Left colon (tissue), 2 donors: ENCODE results near the gene ZNF225. TPM values are rescaled to one million over a fixed set of nuclear protein-coding genes. Genes with fewer than 3 reads are reported as not detected.
A peak's percentile ranks its signal among the peaks of the same experiment; 100 is the strongest.
"Not testable (repeated sequence)": the region's sequence is repeated elsewhere in the genome, so short reads cannot be mapped to it uniquely, and the experiment has no call there.

Source experiments
- ATAC-seq: fragments of 200-7000 bp; cut with Tn5 transposase; one replicate; pipeline ENCODE4 v1.9.1; 2020; ENCODE audit warnings: mild to moderate bottlenecking, moderate library complexity
- DNase-seq, 2 donors: peaks; one replicate each; pipeline ENCODE4 v3.0.0-alpha.2; 2020
- intact Hi-C, 2 donors: fragments of 100-400 bp; cut with DNase I in 1 of 2; cut with micrococcal nuclease in 1 of 2; formaldehyde crosslinking; loops; one replicate each; pipeline versions ENCODE4 v1.11.2 to v1.14.0; 2022; cut with DNase I, micrococcal nuclease
- total RNA-seq, 2 donors: library from RNA; stranded (reverse); fragmentation: NEBNext Ultra II Directional; extraction: Animal tissue kit (Norgen Biotek cat#: 25700); gene quantifications; one replicate each; pipeline ENCODE4 v1.2.1, GENCODE V29; 2021
- donor health status: DM: no; HTN: no; CAD: no.
- donor health status: DM: yes; HTN: yes; CAD: no.

Gene ZNF225
- total RNA-seq, 2 donors from 2014 or later = 3.7 to 3.9 TPM

GRCh38 chr19:44149776-44150175 lies 36.6 kb downstream of the ZNF225 start:
- intact Hi-C loops = no loop called here
- ATAC-seq = no peak
- no peak for DNase-seq

GRCh38 chr19:44151491-44151890 lies 38.3 kb downstream of the ZNF225 start:
- ATAC-seq (no peak), DNase-seq (no peak)
- intact Hi-C loops = no loop called here

DNA sequence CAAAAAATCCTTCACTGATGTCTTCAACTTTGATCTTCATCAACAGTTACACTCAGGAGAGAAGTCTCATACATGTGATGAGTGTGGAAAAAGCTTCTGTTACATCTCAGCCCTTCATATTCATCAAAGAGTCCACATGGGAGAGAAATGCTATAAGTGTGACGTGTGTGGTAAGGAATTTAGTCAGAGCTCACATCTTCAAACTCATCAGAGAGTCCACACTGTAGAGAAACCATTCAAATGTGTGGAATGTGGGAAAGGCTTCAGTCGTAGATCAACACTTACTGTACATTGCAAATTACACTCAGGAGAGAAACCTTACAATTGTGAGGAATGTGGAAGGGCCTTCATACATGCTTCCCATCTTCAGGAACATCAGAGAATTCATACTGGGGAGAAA lies 43.3 kb downstream of the ZNF225 start:
- DNase-seq (no peak), ATAC-seq (no peak)
- intact Hi-C loops = no loop called here

- intact Hi-C loops = no loop called here
- no peak for ATAC-seq
- DNase-seq = no peak
Observed at GRCh38 chr19:44163789-44164188, 50.6 kb downstream of the ZNF225 start.

GRCh38 chr19:44164327-44164672 lies 51.1 kb downstream of the ZNF225 start:
- intact Hi-C loops = no loop called here
- DNase-seq (no peak), ATAC-seq (no peak)

- intact Hi-C loops = loop anchor here in 1 of 2 donors (5.0 kb wide), 1 partner anchor 42 kb away; no protein-coding TSS in a partner anchor
- ATAC-seq (peak; percentile 99), DNase-seq (peak; percentile 83 to 96)
Observed at GRCh38 chr19:44164673-44165512, 51.7 kb downstream of the ZNF225 start, which contains the start of gene ZNF226. ZNF226 (plus strand) TSS chr19:44165100; CDS start chr19:44170081, 4,981 bp downstream.

- intact Hi-C loops, DNase-seq, ATAC-seq: not testable (repeated sequence)
Observed at GRCh38 chr19:44170660-44171059, 57.5 kb downstream of the ZNF225 start.

DNA sequence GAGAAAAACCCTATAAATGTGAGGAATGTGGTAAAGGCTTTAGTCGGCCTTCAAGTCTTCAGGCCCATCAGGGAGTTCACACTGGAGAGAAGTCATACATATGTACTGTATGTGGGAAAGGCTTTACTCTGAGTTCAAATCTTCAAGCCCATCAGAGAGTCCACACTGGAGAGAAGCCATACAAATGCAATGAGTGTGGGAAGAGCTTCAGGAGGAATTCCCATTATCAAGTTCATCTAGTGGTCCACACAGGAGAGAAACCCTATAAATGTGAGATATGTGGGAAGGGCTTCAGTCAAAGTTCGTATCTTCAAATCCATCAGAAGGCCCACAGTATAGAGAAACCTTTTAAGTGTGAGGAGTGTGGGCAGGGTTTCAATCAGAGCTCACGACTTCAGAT lies 63.4 kb downstream of the ZNF225 start:
- no peak for DNase-seq
- ATAC-seq = no peak
- intact Hi-C loops = no loop called here

DNA sequence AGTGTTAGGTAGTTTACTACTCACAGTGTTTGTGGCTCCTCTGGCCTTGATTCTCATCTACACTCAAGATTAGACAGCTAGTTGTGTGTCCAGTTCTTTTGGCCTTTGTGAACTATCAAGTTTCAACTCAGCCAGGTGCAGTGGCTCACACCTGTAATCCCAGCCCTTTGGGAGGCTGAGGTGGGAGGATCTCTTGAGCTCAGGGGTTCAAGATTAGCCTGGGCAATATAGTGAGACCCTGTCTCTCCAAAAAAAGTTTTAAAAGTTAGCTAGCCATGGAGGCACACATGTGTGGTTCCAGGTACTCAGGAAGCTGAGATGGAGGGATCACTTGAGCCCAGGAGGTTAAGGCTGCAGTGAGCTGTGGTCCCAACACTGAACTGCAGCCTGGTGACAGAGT lies 67.8 kb downstream of the ZNF225 start:
- DNase-seq (no peak), ATAC-seq (no peak)
- intact Hi-C loops = no loop called here

GRCh38 chr19:44182145-44182544 lies 68.9 kb downstream of the ZNF225 start:
- no peak for ATAC-seq
- intact Hi-C loops = no loop called here
- DNase-seq = no peak

Other genes with a start within 250 kb of the ZNF225 start
- 1 to 10 TPM in 1 of 2 donors, under 1 TPM in 1; 0.92 to 1.3 TPM for gene ZNF404, start 229.4 kb upstream of the ZNF225 start, total RNA-seq
- 1 to 10 TPM; 8.9 to 9.2 TPM for gene ZNF45, start 178.1 kb upstream of the ZNF225 start, total RNA-seq
- 1 to 10 TPM; 1.4 to 2.1 TPM for gene ZNF221, start 162.2 kb upstream of the ZNF225 start, total RNA-seq
- 1 to 10 TPM; 6.9 to 7.1 TPM for gene ZNF155, start 129.2 kb upstream of the ZNF225 start, total RNA-seq
- gene ZNF230, start 110.4 kb upstream of the ZNF225 start, total RNA-seq = 1 to 10 TPM; 3.3 to 3.9 TPM
- 1 to 10 TPM; 1.8 to 2.7 TPM for gene ZNF222, start 88.0 kb upstream of the ZNF225 start, total RNA-seq
- 1 to 10 TPM; 5.0 to 8.4 TPM for gene ZNF223, start 61.4 kb upstream of the ZNF225 start, total RNA-seq
- gene ZNF284, start 41.2 kb upstream of the ZNF225 start, total RNA-seq = 1 to 10 TPM; 1.6 to 2.1 TPM
- gene ZNF224, start 19.0 kb upstream of the ZNF225 start, total RNA-seq = 10 to 100 TPM; 22.3 to 25.8 TPM
- gene ZNF234, start 28.2 kb downstream of the ZNF225 start, total RNA-seq = 1 to 10 TPM; 7.6 to 7.7 TPM
- gene ZNF226, start 51.7 kb downstream of the ZNF225 start, total RNA-seq = 10 to 100 TPM; 16.1 to 20.3 TPM
- gene ZNF227, start 99.1 kb downstream of the ZNF225 start, total RNA-seq = 10 to 100 TPM; 10.1 to 13.5 TPM
- 1 to 10 TPM; 1.5 to 1.7 TPM for gene ZNF233, start 146.5 kb downstream of the ZNF225 start, total RNA-seq
- gene ZNF235, start 191.6 kb downstream of the ZNF225 start, total RNA-seq = 1 to 10 TPM; 4.9 to 6.7 TPM
- gene ZNF112, start 243.3 kb downstream of the ZNF225 start, total RNA-seq = 1 to 10 TPM; 3.3 to 4.4 TPM